Keratinocyte (primary cell): ENCODE results near the gene PCDH7.

Source experiments
- CTCF ChIP-seq, 3 experiments: IDR thresholded peaks in 1 of 3; conservative IDR thresholded peaks in 1 of 3; optimal IDR thresholded peaks in 1 of 3; 2 replicates in 2 of 3; 3 replicates in 1 of 3; pipeline versions ENCODE3 to v1.5.1; 2011; ENCODE audit warnings: low read length in 3 of 3, mild to moderate bottlenecking in 3 of 3, moderate library complexity in 2 of 3, control low read depth in 1 of 3, inconsistent platforms in 1 of 3; ENCODE audit not compliant: insufficient read depth in 2 of 3; ENCODE audit errors: extremely low read depth in 1 of 3
- EZH2 ChIP-seq: IDR thresholded peaks from one replicate; pipeline ENCODE4 v1.6.1; 2012; ENCODE audit warnings: inconsistent platforms, mild to moderate bottlenecking, low read length, moderate library complexity

GRCh38 chr4:30760551-30760950 lies 40.4 kb downstream of the PCDH7 start:
- no peak for TF ChIP-seq EZH2
- TF ChIP-seq CTCF (optimal IDR thresholded peaks at IDR 0.05 in 1 of 3, IDR thresholded peaks at IDR 0.05 in 1 of 3, conservative IDR thresholded peaks at IDR 0.05 in 1 of 3; ENCODE audit: extremely low read depth in 1 of 3, insufficient read depth in 2 of 3, low read length in 3 of 3) = no peak
